ENCODE data around the gene GPHB5. TPM values are rescaled to one million over a fixed set of nuclear protein-coding genes. Genes with fewer than 3 reads are reported as not detected.

The GPHB5 gene
- total RNA-seq, 1 experiment from 2014 or later: not detected

DNA sequence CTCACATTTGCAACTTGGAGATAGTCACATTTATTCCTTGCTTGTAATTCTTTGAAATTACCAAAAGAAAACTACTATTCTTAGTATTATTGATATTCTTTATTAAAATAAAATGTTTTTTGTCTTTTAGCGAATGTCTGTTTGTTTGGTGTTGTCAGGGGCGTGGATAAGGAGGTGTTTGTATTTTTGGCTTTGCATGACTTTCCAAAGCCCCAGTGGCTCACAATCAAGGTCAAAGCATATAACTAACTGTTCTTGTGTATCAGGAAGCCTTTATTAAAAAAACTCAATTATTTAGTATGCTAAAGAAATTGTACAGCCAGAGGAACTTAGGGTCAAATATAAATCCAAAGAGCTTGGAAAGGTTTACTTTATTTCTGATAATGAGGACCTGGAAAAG, 17.9 kb downstream of the GPHB5 start:
- H3K27ac ChIP-seq (ENCODE audit: low read depth, low read length, poor library complexity, severe bottlenecking): no peak overlapping the region
- ChIA-PET POLR2A (ENCODE audit: low non-redundant PET) (no interaction called here), CTCF (no interaction called here)
- no peak for TF ChIP-seq EZH2 (IDR thresholded peaks at IDR 0.05; ENCODE audit: borderline replicate concordance, low read depth, low read length, poor library complexity, severe bottlenecking)
- TF ChIP-seq, protein P1, sequence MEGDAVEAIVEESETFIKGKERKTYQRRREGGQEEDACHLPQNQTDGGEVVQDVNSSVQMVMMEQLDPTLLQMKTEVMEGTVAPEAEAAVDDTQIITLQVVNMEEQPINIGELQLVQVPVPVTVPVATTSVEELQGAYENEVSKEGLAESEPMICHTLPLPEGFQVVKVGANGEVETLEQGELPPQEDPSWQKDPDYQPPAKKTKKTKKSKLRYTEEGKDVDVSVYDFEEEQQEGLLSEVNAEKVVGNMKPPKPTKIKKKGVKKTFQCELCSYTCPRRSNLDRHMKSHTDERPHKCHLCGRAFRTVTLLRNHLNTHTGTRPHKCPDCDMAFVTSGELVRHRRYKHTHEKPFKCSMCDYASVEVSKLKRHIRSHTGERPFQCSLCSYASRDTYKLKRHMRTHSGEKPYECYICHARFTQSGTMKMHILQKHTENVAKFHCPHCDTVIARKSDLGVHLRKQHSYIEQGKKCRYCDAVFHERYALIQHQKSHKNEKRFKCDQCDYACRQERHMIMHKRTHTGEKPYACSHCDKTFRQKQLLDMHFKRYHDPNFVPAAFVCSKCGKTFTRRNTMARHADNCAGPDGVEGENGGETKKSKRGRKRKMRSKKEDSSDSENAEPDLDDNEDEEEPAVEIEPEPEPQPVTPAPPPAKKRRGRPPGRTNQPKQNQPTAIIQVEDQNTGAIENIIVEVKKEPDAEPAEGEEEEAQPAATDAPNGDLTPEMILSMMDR (conservative IDR thresholded peaks at IDR 0.05; ENCODE audit: low read depth, low read length): no peak
- no peaks in the 10 kb centered on the region for H3K27me3 ChIP-seq (replicated peaks; ENCODE audit: insufficient read depth, low read depth, low read length, poor library complexity)
- no peaks in the 10 kb centered on the region for H3K36me3 ChIP-seq (ENCODE audit: insufficient read depth, low read length, poor library complexity, severe bottlenecking)
- intact Hi-C loops (cut with micrococcal nuclease; ENCODE audit: unreplicated experiment): no loop called here
- H3K9me3 ChIP-seq (ENCODE audit: low read depth, low read length, poor library complexity, severe bottlenecking): no peaks in the 10 kb centered on the region
- no TSS peak for BruUV-seq (replicated peaks)
- no peaks in the 10 kb centered on the region for H3K4me1 ChIP-seq (ENCODE audit: insufficient read depth, low read length, poor library complexity, severe bottlenecking)
- no peak for DNase-seq (ENCODE audit: low spot score)
- no peak overlapping the region for H3K4me3 ChIP-seq (ENCODE audit: low read depth, low read length, poor library complexity, severe bottlenecking)

DNA sequence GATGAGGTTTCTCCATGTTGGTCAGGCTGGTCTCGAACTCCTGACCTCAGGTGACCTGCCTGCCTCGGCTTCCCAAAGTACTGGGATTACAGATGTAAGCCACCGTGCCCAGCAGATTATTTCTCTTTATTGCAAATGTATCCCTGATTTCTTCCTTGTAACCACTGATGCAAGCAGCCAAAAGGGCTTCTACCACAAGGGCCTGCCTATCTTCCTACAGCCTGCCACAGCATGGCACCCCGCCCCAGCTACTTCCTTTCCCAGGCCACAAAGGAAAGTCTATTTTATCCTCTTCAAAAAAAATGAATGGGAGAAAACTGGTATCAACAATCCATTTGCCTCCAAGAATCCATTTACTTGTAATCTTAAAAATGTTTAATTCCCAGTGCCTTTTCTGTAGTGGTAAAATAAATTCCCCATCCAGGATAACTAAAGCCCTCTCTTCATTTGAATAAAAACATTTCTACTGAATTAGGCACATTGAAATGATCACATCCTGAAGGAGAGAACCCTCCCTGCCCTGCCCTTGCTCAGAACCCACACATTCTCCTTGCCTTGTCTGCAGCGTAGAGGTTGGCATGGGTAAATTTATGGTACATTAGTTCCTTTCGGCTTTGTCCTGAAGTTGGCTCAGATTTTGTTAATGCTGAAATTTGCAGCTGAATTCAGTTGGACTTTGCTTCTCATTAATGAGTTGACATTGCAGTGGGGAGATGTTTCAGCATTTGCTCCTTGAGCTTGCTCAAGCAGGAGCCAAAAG, 19.2 kb downstream of the GPHB5 start:
- DNase-seq (ENCODE audit: low spot score): no peak
- POLR2A ChIA-PET (ENCODE audit: low non-redundant PET): no interaction called here
- no peak for TF ChIP-seq EZH2 (IDR thresholded peaks at IDR 0.05; ENCODE audit: borderline replicate concordance, low read depth, low read length, poor library complexity, severe bottlenecking)
- TF ChIP-seq, protein P1 (conservative IDR thresholded peaks at IDR 0.05; ENCODE audit: low read depth, low read length): no peak
- Histone ChIP-seq H3K36me3 (ENCODE audit: insufficient read depth, low read length, poor library complexity, severe bottlenecking) (no peaks in the 10 kb centered on the region), H3K4me3 (ENCODE audit: low read depth, low read length, poor library complexity, severe bottlenecking) (no peak overlapping the region), H3K27ac (ENCODE audit: low read depth, low read length, poor library complexity, severe bottlenecking) (no peak overlapping the region), H3K4me1 (ENCODE audit: insufficient read depth, low read length, poor library complexity, severe bottlenecking) (no peaks in the 10 kb centered on the region), H3K27me3 (replicated peaks; ENCODE audit: insufficient read depth, low read depth, low read length, poor library complexity) (no peaks in the 10 kb centered on the region), H3K9me3 (ENCODE audit: low read depth, low read length, poor library complexity, severe bottlenecking) (no peaks in the 10 kb centered on the region)
- CTCF ChIA-PET: interaction anchor here (0.7 kb wide), 1 partner anchor 114 kb away, joined by 4 read pairs; no protein-coding TSS in a partner anchor
- intact Hi-C loops (cut with micrococcal nuclease; ENCODE audit: unreplicated experiment): no loop called here
- no TSS peak for BruUV-seq (replicated peaks)

DNA sequence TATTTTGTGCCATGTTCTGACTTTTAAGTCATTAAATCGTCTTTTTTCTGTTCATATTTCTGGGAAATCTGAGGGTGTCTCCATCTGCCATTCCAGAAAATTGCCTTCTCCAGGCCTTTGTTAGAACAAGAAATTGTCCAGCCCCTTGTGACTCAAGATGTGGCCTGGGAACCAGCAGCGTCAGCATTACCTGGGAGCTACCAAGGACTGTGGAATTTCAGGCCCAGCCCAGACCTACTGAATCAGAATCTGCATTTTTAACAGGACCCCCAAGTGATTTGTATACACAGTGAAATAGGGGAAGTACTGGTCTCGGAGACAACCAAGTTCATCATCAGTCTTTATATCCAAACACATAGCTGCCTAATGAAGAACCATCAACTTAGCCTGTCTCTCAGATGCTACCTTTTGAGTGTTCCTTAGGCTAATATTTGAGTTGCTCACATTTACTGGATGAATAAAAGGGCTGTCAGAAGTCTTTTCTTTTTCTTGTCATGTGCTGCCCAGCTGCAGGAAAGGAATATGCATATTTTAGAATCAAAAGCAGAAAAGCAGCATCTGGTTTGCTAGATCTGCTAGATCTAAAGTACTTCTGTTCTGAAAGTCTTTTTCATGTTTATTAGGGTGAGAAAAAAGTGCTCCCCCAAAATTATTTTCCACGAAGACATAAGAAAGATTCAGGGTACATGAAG, 21.2 kb downstream of the GPHB5 start:
- BruUV-seq (replicated peaks): no TSS peak
- Histone ChIP-seq H3K36me3 (ENCODE audit: insufficient read depth, low read length, poor library complexity, severe bottlenecking) (no peaks in the 10 kb centered on the region), H3K4me3 (ENCODE audit: low read depth, low read length, poor library complexity, severe bottlenecking) (no peak overlapping the region), H3K27me3 (replicated peaks; ENCODE audit: insufficient read depth, low read depth, low read length, poor library complexity) (no peaks in the 10 kb centered on the region), H3K4me1 (ENCODE audit: insufficient read depth, low read length, poor library complexity, severe bottlenecking) (no peaks in the 10 kb centered on the region), H3K9me3 (ENCODE audit: low read depth, low read length, poor library complexity, severe bottlenecking) (no peaks in the 10 kb centered on the region), H3K27ac (ENCODE audit: low read depth, low read length, poor library complexity, severe bottlenecking) (no peak overlapping the region)
- no peak for DNase-seq (ENCODE audit: low spot score)
- ChIA-PET CTCF (no interaction called here), POLR2A (ENCODE audit: low non-redundant PET) (no interaction called here)
- intact Hi-C loops (cut with micrococcal nuclease; ENCODE audit: unreplicated experiment): no loop called here
- TF ChIP-seq, protein P1 (conservative IDR thresholded peaks at IDR 0.05; ENCODE audit: low read depth, low read length): no peak
- TF ChIP-seq EZH2 (IDR thresholded peaks at IDR 0.05; ENCODE audit: borderline replicate concordance, low read depth, low read length, poor library complexity, severe bottlenecking): no peak
